ENCODE data around the gene CCL18.
"Not testable (repeated sequence)": the region's sequence is repeated elsewhere in the genome, so short reads cannot be mapped to it uniquely, and the experiment has no call there.

- not testable (repeated sequence) for TF ChIP-seq SUZ12 (IDR thresholded peaks at IDR 0.05; ENCODE audit: extremely low read depth, insufficient read depth, insufficient read length); ZNF274 (IDR thresholded peaks at IDR 0.05; ENCODE audit: low read depth, low read length); YY1 (IDR thresholded peaks at IDR 0.05; ENCODE audit: insufficient read depth, insufficient read length)
Observed at GRCh38 chr17:36092715-36093114, 28.6 kb downstream of the CCL18 start.
